NCI-H2029 (cell line): Measurements from ENCODE around the gene NWD2.
"Not testable (repeated sequence)": the region's sequence is repeated elsewhere in the genome, so short reads cannot be mapped to it uniquely, and the experiment has no call there.

Experiments
- DNase-seq: peaks from one replicate; lab custom pipeline; 2025; lab: John Stamatoyannopoulos, UW

The NWD2 gene

GRCh38 chr4:37467223-37467622 lies 222.7 kb downstream of the NWD2 start:
- DNase-seq = no peak

GRCh38 chr4:37467824-37468223 lies 223.3 kb downstream of the NWD2 start:
- DNase-seq = no peak

GRCh38 chr4:37469286-37469685 lies 224.7 kb downstream of the NWD2 start:
- DNase-seq = no peak

GRCh38 chr4:37470245-37470644 lies 225.7 kb downstream of the NWD2 start:
- no peak for DNase-seq

- no peak for DNase-seq
Observed at GRCh38 chr4:37471093-37471492, 226.6 kb downstream of the NWD2 start.

- no peak for DNase-seq
Observed at GRCh38 chr4:37471971-37472370, 227.4 kb downstream of the NWD2 start.

- DNase-seq = no peak
Observed at GRCh38 chr4:37473807-37474206, 229.3 kb downstream of the NWD2 start.

GRCh38 chr4:37475087-37475486 lies 230.5 kb downstream of the NWD2 start:
- DNase-seq = no peak

- no peak for DNase-seq
Observed at GRCh38 chr4:37475776-37476175, 231.2 kb downstream of the NWD2 start.

GRCh38 chr4:37476256-37476655 lies 231.7 kb downstream of the NWD2 start:
- no peak for DNase-seq

- no peak for DNase-seq
Observed at GRCh38 chr4:37476691-37477090, 232.1 kb downstream of the NWD2 start.

GRCh38 chr4:37477126-37477525 lies 232.6 kb downstream of the NWD2 start:
- no peak for DNase-seq

- DNase-seq = no peak
Observed at GRCh38 chr4:37478151-37478550, 233.6 kb downstream of the NWD2 start.

- DNase-seq = no peak
Observed at GRCh38 chr4:37480509-37480908, 236.0 kb downstream of the NWD2 start.

- DNase-seq = no peak
Observed at GRCh38 chr4:37481547-37482122, 237.1 kb downstream of the NWD2 start.

GRCh38 chr4:37482236-37482913 lies 237.8 kb downstream of the NWD2 start:
- DNase-seq = no peak

GRCh38 chr4:37483610-37484009 lies 239.1 kb downstream of the NWD2 start:
- DNase-seq = no peak

GRCh38 chr4:37486166-37486565 lies 241.6 kb downstream of the NWD2 start:
- DNase-seq = no peak

- no peak for DNase-seq
Observed at GRCh38 chr4:37487668-37488067, 243.1 kb downstream of the NWD2 start.

GRCh38 chr4:37489697-37490096 lies 245.2 kb downstream of the NWD2 start:
- DNase-seq = no peak

- DNase-seq = no peak
Observed at GRCh38 chr4:37490391-37491347, 246.1 kb downstream of the NWD2 start.

- DNase-seq = not testable (repeated sequence)
Observed at GRCh38 chr4:37495353-37495752, 250.8 kb downstream of the NWD2 start.
